HG02798 (cell line): ENCODE results near the gene TRIO.

Experiments used
- ATAC-seq: cut with Tn5 transposase; IDR thresholded peaks from one replicate; pipeline ENCODE4 v1.9.1; 2021; ENCODE audit warnings: mild to moderate bottlenecking; ENCODE audit not compliant: unreplicated experiment, poor library complexity

Gene TRIO

GRCh38 chr5:14332746-14333145, 189.6 kb downstream of the TRIO start:
- ATAC-seq, result no peak

- ATAC-seq, result no peak
Observed at GRCh38 chr5:14337593-14337992, 194.5 kb downstream of the TRIO start.

DNA sequence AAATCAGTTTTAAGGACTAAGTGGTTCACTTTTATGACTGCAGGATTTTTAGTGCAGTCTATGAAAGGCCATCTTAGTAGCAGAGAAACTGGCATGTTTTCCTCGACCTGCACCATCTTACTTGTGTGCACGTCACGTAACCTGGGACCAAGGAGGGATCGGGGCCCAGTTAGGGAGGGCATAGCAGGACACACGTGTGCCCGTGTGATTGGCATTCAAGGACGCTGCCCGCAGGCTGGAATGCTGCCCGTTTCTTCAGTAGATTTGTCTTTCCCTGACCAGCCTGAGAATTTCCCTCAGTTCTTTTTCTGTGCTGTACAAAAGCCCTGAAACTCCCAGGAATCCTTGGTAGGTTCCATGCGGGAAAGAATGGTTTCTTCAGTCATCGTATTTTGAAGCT, 196.3 kb downstream of the TRIO start:
- ATAC-seq, result no peak

DNA sequence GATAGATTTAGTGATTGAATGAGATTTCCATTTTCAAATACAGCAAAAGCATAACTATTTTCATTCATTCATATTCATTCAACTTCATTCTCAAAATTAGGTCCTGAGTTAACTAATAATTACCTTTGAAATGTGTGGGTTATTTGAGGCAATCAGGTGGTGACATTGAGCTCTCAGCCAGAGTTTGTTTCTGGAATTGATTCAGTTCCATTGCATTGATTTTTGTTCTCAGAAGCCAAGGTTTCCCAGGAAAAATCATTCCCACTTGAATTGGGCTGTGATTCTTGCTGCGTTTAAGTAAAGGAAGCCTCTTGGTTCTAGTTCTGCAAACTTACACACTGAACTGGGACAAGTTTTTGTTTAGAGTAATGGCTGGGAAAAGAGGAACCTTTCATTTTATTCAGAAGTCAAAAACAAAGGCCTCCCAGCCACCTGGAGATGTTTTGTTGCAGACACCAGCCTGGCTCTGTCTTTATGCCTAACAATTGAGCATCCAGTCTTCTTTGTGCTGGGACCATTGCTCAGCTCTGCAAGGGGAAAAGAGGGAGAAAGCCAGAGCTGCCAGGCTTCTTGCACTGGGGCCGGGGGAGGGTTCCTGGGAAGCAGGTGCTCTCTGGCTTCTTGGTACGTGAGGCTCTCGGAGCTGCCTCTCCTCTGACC, 198.6 kb downstream of the TRIO start:
- ATAC-seq, result no peak

- ATAC-seq, result peak; percentile 95
Observed at GRCh38 chr5:14342306-14342705, 199.2 kb downstream of the TRIO start.

- ATAC-seq, result no peak
Observed at GRCh38 chr5:14343376-14343775, 200.2 kb downstream of the TRIO start.

- no peak for ATAC-seq
Observed at GRCh38 chr5:14347522-14347921, 204.4 kb downstream of the TRIO start.

- no peak for ATAC-seq
Observed at GRCh38 chr5:14348142-14348541, 205.0 kb downstream of the TRIO start.

DNA sequence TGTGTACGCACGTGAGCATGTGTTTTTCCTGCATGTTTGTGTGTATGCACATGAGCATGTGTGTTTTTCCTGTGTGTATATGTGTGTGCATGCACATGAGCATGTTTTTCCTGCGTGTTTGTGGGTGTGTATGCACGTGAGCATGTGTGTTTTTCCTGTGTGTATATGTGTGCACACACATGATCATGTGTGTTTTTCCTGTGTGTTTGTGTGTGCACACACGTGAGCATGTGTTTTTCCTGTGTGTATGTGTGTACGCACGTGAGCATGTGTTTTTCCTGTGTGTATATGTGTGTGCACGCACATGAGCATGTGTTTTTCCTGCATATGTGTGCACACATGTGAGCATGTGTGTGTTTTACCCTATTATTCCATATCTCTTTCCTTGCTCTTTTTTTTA, 205.9 kb downstream of the TRIO start:
- ATAC-seq, result no peak

GRCh38 chr5:14351086-14351661, 208.0 kb downstream of the TRIO start:
- no peak for ATAC-seq

DNA sequence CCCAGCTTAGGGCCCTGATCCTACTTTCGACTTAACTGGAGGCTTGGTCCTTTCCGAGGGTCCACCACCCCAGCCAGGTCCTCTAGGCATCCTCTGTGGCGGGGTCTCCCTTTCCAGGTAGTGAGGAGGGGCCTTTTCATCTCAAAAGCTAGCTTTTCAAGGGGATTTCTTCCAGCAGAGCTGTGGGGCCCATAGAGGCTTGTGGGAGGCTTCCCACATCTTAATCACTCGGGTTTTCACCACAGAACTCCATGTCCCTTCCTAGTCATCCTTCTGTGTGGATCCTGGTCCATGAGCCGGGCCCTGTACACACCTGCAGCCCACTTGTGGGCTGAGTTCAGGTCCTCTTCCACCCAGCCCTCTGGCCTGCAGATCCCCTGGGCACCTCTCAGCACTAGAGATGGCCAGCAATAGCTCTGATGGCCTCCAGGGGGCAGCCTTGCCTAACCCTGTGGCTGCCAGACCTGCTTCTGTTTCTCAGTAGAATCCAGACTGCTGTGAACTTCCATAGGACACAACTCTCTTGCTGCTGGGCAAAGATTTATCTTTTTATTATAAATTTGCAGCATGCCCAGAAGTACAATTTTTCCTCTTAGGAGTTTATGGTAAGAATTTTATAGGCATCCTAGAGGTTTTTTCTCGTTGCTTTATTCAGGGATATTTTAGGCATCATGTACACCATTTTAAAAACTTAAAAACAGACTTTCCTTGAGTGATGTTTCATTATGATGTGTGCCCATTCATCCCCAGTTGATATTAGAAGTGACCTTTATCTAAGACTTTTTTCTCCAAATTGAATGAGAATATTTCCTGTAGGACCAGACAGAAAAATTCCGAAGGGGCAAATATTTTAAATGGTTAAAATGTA, 208.9 kb downstream of the TRIO start:
- ATAC-seq, result peak; percentile 93

GRCh38 chr5:14353726-14354474, 210.8 kb downstream of the TRIO start:
- no peak for ATAC-seq

GRCh38 chr5:14355391-14355790, 212.2 kb downstream of the TRIO start:
- no peak for ATAC-seq

DNA sequence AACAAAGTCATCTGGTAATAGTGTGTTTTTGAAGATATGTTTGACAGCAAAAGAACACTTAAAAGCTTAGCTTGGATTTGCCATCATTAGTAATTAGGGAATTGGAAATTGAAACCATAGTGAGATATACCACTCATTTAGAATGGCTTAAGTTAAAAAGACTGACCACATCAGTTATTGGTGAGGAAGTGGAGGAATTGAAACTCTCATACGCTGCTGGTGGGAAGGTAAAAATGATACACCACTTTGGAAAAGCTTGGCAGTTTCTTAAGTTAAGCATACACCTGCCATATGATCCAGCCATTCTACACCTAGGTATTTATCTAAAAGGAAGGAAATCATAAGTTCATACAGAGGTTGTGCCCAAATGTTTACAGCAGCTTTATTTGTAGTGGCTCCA, 213.2 kb downstream of the TRIO start:
- ATAC-seq, result peak; percentile 48

- no peak for ATAC-seq
Observed at GRCh38 chr5:14357441-14357840, 214.3 kb downstream of the TRIO start.

DNA sequence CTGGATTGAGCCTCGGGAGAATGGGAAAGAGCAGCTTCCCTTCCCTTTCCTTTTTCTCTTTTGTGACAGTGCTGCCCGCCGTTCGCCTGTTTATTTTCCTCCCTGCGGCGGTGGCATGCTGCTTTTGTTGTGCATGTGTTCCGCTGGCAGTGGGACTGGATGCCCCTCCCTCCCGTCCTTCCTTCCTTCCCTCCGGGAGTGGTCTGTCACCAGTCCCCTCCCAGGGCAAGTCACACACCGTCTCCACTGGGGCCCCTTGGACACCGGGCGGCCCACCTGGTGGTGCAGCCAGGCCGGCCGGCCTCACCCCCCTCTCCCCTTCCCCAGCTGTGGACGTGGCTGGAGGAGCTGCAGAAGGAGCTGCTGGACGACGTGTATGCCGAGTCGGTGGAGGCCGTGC, 214.7 kb downstream of the TRIO start:
- no peak for ATAC-seq

DNA sequence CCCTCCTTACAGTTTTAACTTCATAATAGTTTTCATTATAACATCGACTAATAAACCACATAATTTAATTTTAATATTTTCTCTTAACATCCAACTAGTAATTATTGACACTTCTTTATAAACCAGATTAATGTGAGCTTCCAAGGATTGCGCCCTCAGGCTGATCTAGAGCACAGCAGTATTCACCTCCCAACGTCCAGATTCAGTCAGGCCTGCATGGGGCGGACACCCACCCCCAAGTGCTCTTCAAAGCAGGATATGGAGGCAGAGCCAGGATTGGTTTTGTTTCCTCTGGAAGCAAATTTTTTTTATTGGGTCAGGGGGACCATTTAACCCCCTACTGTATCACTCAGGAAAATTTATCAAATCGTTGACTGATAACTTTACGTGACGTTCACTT, 215.4 kb downstream of the TRIO start:
- no peak for ATAC-seq

DNA sequence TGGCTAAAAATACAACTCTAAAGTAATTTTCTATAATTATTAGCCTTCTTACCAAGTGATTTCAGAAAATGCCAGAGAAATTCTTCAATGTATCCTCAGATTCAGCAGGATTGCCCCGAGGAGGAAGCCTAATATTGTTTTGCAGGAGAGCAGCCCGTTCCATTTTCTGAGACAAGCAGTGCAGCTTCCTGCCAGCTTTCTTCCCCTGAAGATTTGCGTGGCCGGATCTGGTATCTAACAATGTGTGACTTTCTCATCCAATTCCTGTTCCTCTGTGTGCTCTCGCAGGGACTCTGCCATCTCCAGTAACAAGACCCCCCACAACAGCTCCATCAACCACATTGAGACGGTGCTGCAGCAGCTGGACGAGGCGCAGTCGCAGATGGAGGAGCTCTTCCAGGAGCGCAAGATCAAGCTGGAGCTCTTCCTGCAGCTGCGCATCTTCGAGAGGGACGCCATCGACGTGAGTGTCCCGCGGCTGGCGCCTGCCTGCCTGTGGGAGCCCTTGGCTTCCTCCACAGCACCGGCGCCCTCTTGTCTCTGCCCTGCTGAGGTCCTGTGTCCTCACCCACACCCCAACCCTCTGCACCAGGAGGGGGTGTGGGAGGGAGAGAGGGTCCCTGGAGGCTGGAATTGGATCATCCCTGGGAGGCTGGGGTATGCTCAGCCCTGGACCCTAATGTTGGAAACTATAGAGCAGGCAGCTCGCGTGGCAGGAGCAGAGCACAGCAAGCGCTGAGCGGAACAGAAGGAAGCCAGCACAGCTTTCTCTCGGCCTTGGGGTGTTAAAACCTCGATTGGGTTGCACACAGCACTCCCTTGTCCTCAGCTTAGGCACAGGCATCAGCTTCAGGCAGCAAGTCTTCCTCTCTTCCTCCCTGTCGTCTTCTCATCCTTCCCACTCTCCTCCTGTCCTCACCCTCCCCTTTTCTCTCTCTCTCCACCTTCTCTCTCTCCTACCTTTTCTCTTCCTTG, 216.2 kb downstream of the TRIO start:
- ATAC-seq, result no peak

- no peak for ATAC-seq
Observed at GRCh38 chr5:14362491-14362890, 219.3 kb downstream of the TRIO start.

GRCh38 chr5:14364096-14364495, 221.0 kb downstream of the TRIO start:
- ATAC-seq, result no peak
